HepG2 (cell line): Measurements from ENCODE around the gene KIF1B. TPM values are rescaled to one million over a fixed set of nuclear protein-coding genes. Genes with fewer than 3 reads are reported as not detected.
"Not testable (repeated sequence)": the region's sequence is repeated elsewhere in the genome, so short reads cannot be mapped to it uniquely, and the experiment has no call there.

Experiments used
- ATAC-seq: fragments of 200-7000 bp; cut with Tn5 transposase; 3 replicates; pipeline ENCODE4 v1.9.1; 2020; ENCODE audit warnings: mild to moderate bottlenecking, moderate library complexity
- BruUV-seq: library from RNA; stranded (reverse); fragments of 400-500 nt; replicated peaks from 2 replicates; lab custom pipeline; 2021; lab: Mats Ljungman, UMichigan
- CTCF ChIA-PET: fragments of 300-600 bp; formaldehyde crosslinking; extraction: SDS; loops from one replicate; lab custom pipeline; 2021; ENCODE audit warnings: low total read pairs, inconsistent platforms, low intra/inter-chr PET ratio; lab: Yijun Ruan, JAX
- POLR2A ChIA-PET: fragments of 350-600 bp; sonication (Branson Sonifier 250); formaldehyde crosslinking; loops from one replicate; lab custom pipeline; 2020; ENCODE audit warnings: antibody characterized with exemption, inconsistent platforms; lab: Yijun Ruan, JAX
- DNase-seq: peaks from one replicate; pipeline ENCODE4 v3.0.0-alpha.2; 2015; ENCODE audit warnings: low spot score
- FAIRE-seq: peaks from 3 replicates; lab custom pipeline; 2011; peaks lifted over from hg19 to GRCh38; lab: Jason Lieb, UNC
- H2AFZ ChIP-seq: one replicate; pipeline ENCODE4 v1.6.1; 2011; ENCODE audit warnings: low read length, inconsistent platforms
- H3K27ac ChIP-seq: fragments of 300-600 bp; 3 replicates; pipeline ENCODE4 v1.8.0; 2011; ENCODE audit warnings: mixed run types, mild to moderate bottlenecking, mixed read lengths, low read length, inconsistent platforms; ENCODE audit not compliant: insufficient read depth; ENCODE audit errors: extremely low read length
- H3K27me3 ChIP-seq, 2 experiments: fragments of 200-600 bp in 1 of 2; 2 replicates in 1 of 2; 3 replicates in 1 of 2; pipeline versions ENCODE4 v1.6.0 to v1.8.0; 2011; ENCODE audit warnings: low read length in 2 of 2, mild to moderate bottlenecking in 2 of 2, moderate library complexity in 2 of 2, inconsistent platforms in 1 of 2; ENCODE audit not compliant: insufficient read depth in 2 of 2, control insufficient read depth in 1 of 2
- H3K36me3 ChIP-seq, 2 experiments: fragments of 200-600 bp in 1 of 2; replicated peaks in 1 of 2; 2 replicates in 1 of 2; 3 replicates in 1 of 2; pipeline versions ENCODE4 v1.5.1 to v1.8.0; 2011; ENCODE audit warnings: low read length in 2 of 2, inconsistent platforms in 1 of 2; ENCODE audit not compliant: insufficient read depth in 2 of 2, control insufficient read depth in 1 of 2
- H3K4me1 ChIP-seq: 2 replicates; pipeline ENCODE4 v1.5.1; 2012; ENCODE audit warnings: low read length, inconsistent platforms; ENCODE audit not compliant: insufficient read depth
- H3K4me2 ChIP-seq: 2 replicates; pipeline ENCODE4 v1.6.0; 2011; ENCODE audit warnings: low read depth, low read length, inconsistent platforms
- H3K4me3 ChIP-seq, 3 experiments: fragments of 200-600 bp in 1 of 3; sonication (generic), shearing (Covaris generic) in 1 of 3; replicated peaks in 1 of 3; 2 replicates each; pipeline ENCODE4 v1.5.1; 2011 to 2016; ENCODE audit warnings: low read length in 3 of 3, inconsistent platforms in 2 of 3, low read depth in 2 of 3, mild to moderate bottlenecking in 2 of 3, control low read depth in 1 of 3, mixed read lengths in 1 of 3; ENCODE audit not compliant: insufficient read depth in 1 of 3
- H3K79me2 ChIP-seq: one replicate; pipeline ENCODE4 v1.6.1; 2011; ENCODE audit warnings: low read length, inconsistent platforms; ENCODE audit not compliant: insufficient read depth
- H3K9ac ChIP-seq: 2 replicates; pipeline ENCODE4 v1.6.0; 2011; ENCODE audit warnings: mild to moderate bottlenecking, low read depth, low read length, inconsistent platforms; ENCODE audit not compliant: insufficient read depth
- H3K9me3 ChIP-seq: 2 replicates; pipeline ENCODE4 v1.5.1; 2012; ENCODE audit warnings: mild to moderate bottlenecking, low read length
- H4K20me1 ChIP-seq: 2 replicates; pipeline ENCODE4 v1.6.0; 2011; ENCODE audit warnings: inconsistent platforms, mild to moderate bottlenecking, low read length, moderate library complexity; ENCODE audit not compliant: insufficient read depth
- NFYC ChIP-seq: IDR thresholded peaks from 2 replicates; pipeline ENCODE4 v1.6.1; 2016; ENCODE audit warnings: missing genetic modification reagents, missing compliant biosample characterization
- POGZ ChIP-seq: sonication (generic); formaldehyde crosslinking; IDR thresholded peaks from 2 replicates; pipeline ENCODE4 v1.4.0; 2020; ENCODE audit warnings: mild to moderate bottlenecking, missing genetic modification reagents
- POLR2A ChIP-seq, 2 experiments: IDR thresholded peaks; 2 replicates each; pipeline ENCODE4 v1.6.1; 2011; ENCODE audit warnings: low read depth in 2 of 2, low read length in 2 of 2, mild to moderate bottlenecking in 1 of 2, moderate library complexity in 1 of 2; ENCODE audit not compliant: insufficient read depth in 1 of 2
- POLR2AphosphoS5 ChIP-seq: IDR thresholded peaks from 2 replicates; pipeline ENCODE4 v1.6.1; 2012; ENCODE audit warnings: low read depth, low read length
- SOX6 ChIP-seq, 2 experiments: fragments of 450-650 bp in 1 of 2; sonication (generic) in 1 of 2; formaldehyde crosslinking in 1 of 2; IDR thresholded peaks; 2 replicates each; pipeline versions ENCODE4 v1.4.0 to v1.6.1; 2017 to 2020; ENCODE audit warnings: antibody characterized with exemption in 1 of 2, mild to moderate bottlenecking in 1 of 2, missing genetic modification reagents in 1 of 2
- TBX2 ChIP-seq: sonication (generic); formaldehyde crosslinking; IDR thresholded peaks from 2 replicates; pipeline ENCODE4 v1.5.0; 2020; ENCODE audit warnings: missing genetic modification reagents, mild to moderate bottlenecking, borderline replicate concordance
- ZBTB38 ChIP-seq: sonication (generic); formaldehyde crosslinking; IDR thresholded peaks from 2 replicates; pipeline ENCODE4 v1.5.1; 2020; ENCODE audit warnings: mild to moderate bottlenecking, missing genetic modification reagents
- WGBS: methylation state at CpG from one replicate; pipeline ENCODE4 v1.1.6; 2017; ENCODE audit warnings: low lambda C conversion rate; 5-methylcytosine and 5-hydroxymethylcytosine counted together
- in situ Hi-C: cut with HindIII; loops from 2 replicates; pipeline ENCODE4 v1.10.0; 2017; ENCODE audit warnings: low pct_unique_long_range_greater_than_20kb; ENCODE audit not compliant: extremely low pct_ligation_motif_present
- intact Hi-C: fragments of 100-400 bp; cut with micrococcal nuclease; formaldehyde crosslinking; loops from one replicate; pipeline ENCODE4 v1.10.0; 2022; ENCODE audit not compliant: unreplicated experiment
- polyA plus RNA-seq, 8 experiments: library from polyadenylated mRNA; depleted of rRNA in 3 of 8; stranded (reverse) in 7 of 8; unstranded in 1 of 8; fragments of >200 nt; fragmentation: Illumina TruSeq in 4 of 8; extraction: Trizol in 4 of 8; gene quantifications; 2 replicates each; pipeline versions ENCODE4 v1.2.1 to v1.2.3, GENCODE V29; 2011 to 2016; ENCODE audit warnings: low read depth in 4 of 8, missing spikeins in 1 of 8, mixed read lengths in 1 of 8; ENCODE audit not compliant: insufficient read depth in 1 of 8
- total RNA-seq, 5 experiments: library from RNA; depleted of rRNA; stranded (reverse); fragments of >200 nt; fragmentation: Illumina TruSeq; extraction: Trizol; gene quantifications; 2 replicates each; pipeline ENCODE4 v1.2.3, GENCODE V29; 2016; ENCODE audit warnings: low read depth in 1 of 5
- TF ChIP-seq, protein P1 (sequence below): sonication (generic); formaldehyde crosslinking; IDR thresholded peaks from 2 replicates; pipeline ENCODE4 v1.5.1; 2020; ENCODE audit warnings: mild to moderate bottlenecking, missing genetic modification reagents, moderate library complexity
- TF ChIP-seq, protein P2 (sequence below): sonication (generic); formaldehyde crosslinking; IDR thresholded peaks from 2 replicates; pipeline ENCODE4 v1.4.0; 2020; ENCODE audit warnings: missing genetic modification reagents

Gene KIF1B
- total and polyA plus RNA-seq, 2 of the 13 experiments (the other 11 are each of a cell fraction or from before 2014, with no cell fraction given) = 26.7 to 32.5 TPM

GRCh38 chr1:10425826-10426534 is 215.6 kb downstream of the KIF1B start (continued):
- TF ChIP-seq, protein P1, sequence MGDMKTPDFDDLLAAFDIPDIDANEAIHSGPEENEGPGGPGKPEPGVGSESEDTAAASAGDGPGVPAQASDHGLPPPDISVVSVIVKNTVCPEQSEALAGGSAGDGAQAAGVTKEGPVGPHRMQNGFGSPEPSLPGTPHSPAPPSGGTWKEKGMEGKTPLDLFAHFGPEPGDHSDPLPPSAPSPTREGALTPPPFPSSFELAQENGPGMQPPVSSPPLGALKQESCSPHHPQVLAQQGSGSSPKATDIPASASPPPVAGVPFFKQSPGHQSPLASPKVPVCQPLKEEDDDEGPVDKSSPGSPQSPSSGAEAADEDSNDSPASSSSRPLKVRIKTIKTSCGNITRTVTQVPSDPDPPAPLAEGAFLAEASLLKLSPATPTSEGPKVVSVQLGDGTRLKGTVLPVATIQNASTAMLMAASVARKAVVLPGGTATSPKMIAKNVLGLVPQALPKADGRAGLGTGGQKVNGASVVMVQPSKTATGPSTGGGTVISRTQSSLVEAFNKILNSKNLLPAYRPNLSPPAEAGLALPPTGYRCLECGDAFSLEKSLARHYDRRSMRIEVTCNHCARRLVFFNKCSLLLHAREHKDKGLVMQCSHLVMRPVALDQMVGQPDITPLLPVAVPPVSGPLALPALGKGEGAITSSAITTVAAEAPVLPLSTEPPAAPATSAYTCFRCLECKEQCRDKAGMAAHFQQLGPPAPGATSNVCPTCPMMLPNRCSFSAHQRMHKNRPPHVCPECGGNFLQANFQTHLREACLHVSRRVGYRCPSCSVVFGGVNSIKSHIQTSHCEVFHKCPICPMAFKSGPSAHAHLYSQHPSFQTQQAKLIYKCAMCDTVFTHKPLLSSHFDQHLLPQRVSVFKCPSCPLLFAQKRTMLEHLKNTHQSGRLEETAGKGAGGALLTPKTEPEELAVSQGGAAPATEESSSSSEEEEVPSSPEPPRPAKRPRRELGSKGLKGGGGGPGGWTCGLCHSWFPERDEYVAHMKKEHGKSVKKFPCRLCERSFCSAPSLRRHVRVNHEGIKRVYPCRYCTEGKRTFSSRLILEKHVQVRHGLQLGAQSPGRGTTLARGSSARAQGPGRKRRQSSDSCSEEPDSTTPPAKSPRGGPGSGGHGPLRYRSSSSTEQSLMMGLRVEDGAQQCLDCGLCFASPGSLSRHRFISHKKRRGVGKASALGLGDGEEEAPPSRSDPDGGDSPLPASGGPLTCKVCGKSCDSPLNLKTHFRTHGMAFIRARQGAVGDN (CRISPR knock-in tag) = peak; percentile 20; the same call in 1 of the 2 replicates
- TF ChIP-seq SOX6 (IDR thresholded peaks at IDR 0.05) = not testable (repeated sequence)
- TF ChIP-seq SOX6 (CRISPR knock-in tag; IDR thresholded peaks at IDR 0.05) (0 out of 2 replicates have a peak, but pooled peaks have one; percentile 8), TBX2 (peak; percentile 29; the same call in 1 of the 2 replicates), POGZ (CRISPR knock-in tag) (peak; percentile 54), NFYC (CRISPR knock-in tag) (peak; percentile 84), POLR2A (IDR thresholded peaks at IDR 0.05; ENCODE audit: insufficient read depth in 1 of 2, low read depth in 2 of 2, low read length in 2 of 2) (peak; percentile 34 to 68; a peak in 3 of 4 replicates), POLR2AphosphoS5 (0 out of 2 replicates have a peak, but pooled peaks have one; percentile 38), ZBTB38 (CRISPR knock-in tag) (peak; percentile 63; the same call in 1 of the 2 replicates)
- TF ChIP-seq, protein P2, sequence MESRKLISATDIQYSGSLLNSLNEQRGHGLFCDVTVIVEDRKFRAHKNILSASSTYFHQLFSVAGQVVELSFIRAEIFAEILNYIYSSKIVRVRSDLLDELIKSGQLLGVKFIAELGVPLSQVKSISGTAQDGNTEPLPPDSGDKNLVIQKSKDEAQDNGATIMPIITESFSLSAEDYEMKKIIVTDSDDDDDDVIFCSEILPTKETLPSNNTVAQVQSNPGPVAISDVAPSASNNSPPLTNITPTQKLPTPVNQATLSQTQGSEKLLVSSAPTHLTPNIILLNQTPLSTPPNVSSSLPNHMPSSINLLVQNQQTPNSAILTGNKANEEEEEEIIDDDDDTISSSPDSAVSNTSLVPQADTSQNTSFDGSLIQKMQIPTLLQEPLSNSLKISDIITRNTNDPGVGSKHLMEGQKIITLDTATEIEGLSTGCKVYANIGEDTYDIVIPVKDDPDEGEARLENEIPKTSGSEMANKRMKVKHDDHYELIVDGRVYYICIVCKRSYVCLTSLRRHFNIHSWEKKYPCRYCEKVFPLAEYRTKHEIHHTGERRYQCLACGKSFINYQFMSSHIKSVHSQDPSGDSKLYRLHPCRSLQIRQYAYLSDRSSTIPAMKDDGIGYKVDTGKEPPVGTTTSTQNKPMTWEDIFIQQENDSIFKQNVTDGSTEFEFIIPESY (CRISPR knock-in tag) = peak; percentile 64; the same call in 1 of the 2 replicates

DNA sequence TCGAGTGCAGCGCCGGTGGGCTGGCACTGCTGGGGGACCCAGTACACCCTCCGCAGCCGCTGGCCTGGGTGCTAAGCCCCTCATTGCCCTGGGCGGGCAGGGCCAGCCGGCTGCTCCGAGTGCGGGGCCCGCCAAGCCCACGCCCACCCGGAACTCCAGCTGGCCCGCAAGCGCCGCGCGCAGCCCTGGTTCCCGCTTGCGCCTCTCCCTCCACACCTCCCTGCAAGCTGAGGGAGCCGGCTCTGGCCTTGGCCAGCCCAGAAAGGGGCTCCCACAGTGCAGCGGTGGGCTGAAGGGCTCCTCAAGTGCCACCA is 216.1 kb downstream of the KIF1B start:
- intact Hi-C loops, H3K9ac ChIP-seq, ATAC-seq, H3K4me3 ChIP-seq, H3K27me3 ChIP-seq, H3K27ac ChIP-seq, BruUV-seq, FAIRE-seq, H4K20me1 ChIP-seq, H3K36me3 ChIP-seq, H3K4me2 ChIP-seq, H3K9me3 ChIP-seq, H3K79me2 ChIP-seq, DNase-seq, H2AFZ ChIP-seq: not testable (repeated sequence)
- peaks cover 32% of the 10 kb centered on the region for H3K4me1 ChIP-seq
- 90% methylated on average over 2 of the region's 21 CpGs for WGBS
- in situ Hi-C loops = loop anchor here (5.0 kb wide), 1 partner anchor 49 kb away; no protein-coding TSS in a partner anchor
- ChIA-PET CTCF (interaction anchor here (4.5 kb wide), 1 partner anchor 48 kb away, joined by 46 read pairs; no protein-coding TSS in a partner anchor), POLR2A (interaction anchor here (0.9 kb wide), 1 partner anchor 38 kb away, joined by 3 read pairs; no protein-coding TSS in a partner anchor)
